Uterus (tissue), 4 donors: ENCODE results near the gene PKD1L1. TPM values are rescaled to one million over a fixed set of nuclear protein-coding genes. Genes with fewer than 3 reads are reported as not detected.

ENCODE experiments used
- DNase-seq, 2 donors: peaks; one replicate each; pipeline ENCODE4 v3.0.0-alpha.2; 2019 to 2020
- H3K27ac ChIP-seq, 2 donors: fragments of 200-600 bp; sonication (generic); 1 replicate in 1 of 2; 2 replicates in 1 of 2; pipeline ENCODE4 v1.5.1; 2016 to 2018
- H3K27me3 ChIP-seq, 2 donors: fragments of 200-600 bp; sonication (generic); one replicate each; pipeline ENCODE4 v1.5.1; 2018 to 2019; ENCODE audit warnings: control low read depth in 1 of 2
- H3K36me3 ChIP-seq, 2 donors: fragments of 200-600 bp; sonication (generic); one replicate each; pipeline ENCODE4 v1.5.1; 2019; ENCODE audit warnings: control low read depth in 1 of 2
- H3K4me1 ChIP-seq, 2 donors: fragments of 200-600 bp; sonication (generic); one replicate each; pipeline ENCODE4 v1.5.1; 2018 to 2019; ENCODE audit warnings: control low read depth in 1 of 2
- H3K4me3 ChIP-seq, 2 donors: fragments of 200-600 bp; sonication (generic); 1 replicate in 1 of 2; 2 replicates in 1 of 2; pipeline ENCODE4 v1.5.1; 2018 to 2019; ENCODE audit warnings: mild to moderate bottlenecking in 1 of 2
- H3K9me3 ChIP-seq, 2 donors: fragments of 200-600 bp; sonication (generic); one replicate each; pipeline ENCODE4 v1.5.1; 2019; ENCODE audit warnings: control low read depth in 1 of 2
- POLR2A ChIP-seq, 2 donors: fragments of 450-650 bp; IDR thresholded peaks; one replicate each; pipeline ENCODE4 v1.6.1; 2016; ENCODE audit warnings: antibody characterized with exemption in 2 of 2, mild to moderate bottlenecking in 1 of 2, moderate library complexity in 1 of 2
- intact Hi-C: fragments of 100-400 bp; cut with DNase I; formaldehyde crosslinking; loops from one replicate; pipeline ENCODE4 v1.15.1; 2023; ENCODE audit warnings: low total_unique reads
- total RNA-seq, 4 donors: library from RNA; depleted of rRNA in 3 of 4; stranded (reverse); fragments of >200 nt in 3 of 4; gene quantifications; one replicate each; pipeline versions ENCODE4 v1.1.0 to v1.2.4, GENCODE V29; 2014 to 2023
- TF ChIP-seq, protein P1 (sequence below), 4 experiments: fragments of 200-600 bp in 2 of 4; fragments of 450-650 bp in 2 of 4; sonication (generic) in 2 of 4; IDR thresholded peaks; one replicate each; pipeline ENCODE4 v1.5.1; 2016 to 2019; ENCODE audit warnings: antibody characterized with exemption in 4 of 4, mild to moderate bottlenecking in 2 of 4, moderate library complexity in 1 of 4
- donor health status: DM: yes; HTN: yes; CAD: no.

Gene PKD1L1
- total RNA-seq, 4 donors from 2014 or later, result under 0.01 to 3.8 (median 0.74) TPM

DNA sequence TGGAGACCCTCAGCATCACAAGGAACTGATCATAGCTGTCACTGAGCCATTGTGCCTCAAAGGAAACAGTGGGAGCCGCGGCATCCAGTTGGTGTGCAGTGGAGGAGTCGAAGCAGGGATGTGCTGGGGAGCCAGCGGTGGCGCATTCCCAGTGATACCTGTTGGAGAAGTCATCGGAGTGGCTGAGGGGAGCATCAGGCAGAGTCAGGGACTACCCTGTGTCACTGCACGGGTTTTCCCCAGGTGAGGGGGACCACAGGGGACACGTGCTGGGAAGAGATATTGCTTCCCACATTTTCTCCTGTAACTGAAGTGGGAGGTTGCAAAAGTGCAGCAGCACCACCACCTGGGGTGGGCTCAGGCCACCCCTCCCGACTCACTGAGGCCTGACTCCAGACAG is 57.7 kb downstream of the PKD1L1 start:
- DNase-seq, result no peak
- Histone ChIP-seq H3K4me1 (no peaks in the 10 kb centered on the region), H3K27ac (no peak overlapping the region), H3K4me3 (no peak overlapping the region), H3K9me3 (no peaks in the 10 kb centered on the region), H3K36me3 (no peaks in the 10 kb centered on the region), H3K27me3 (no peaks in the 10 kb centered on the region)
- TF ChIP-seq, protein P1, sequence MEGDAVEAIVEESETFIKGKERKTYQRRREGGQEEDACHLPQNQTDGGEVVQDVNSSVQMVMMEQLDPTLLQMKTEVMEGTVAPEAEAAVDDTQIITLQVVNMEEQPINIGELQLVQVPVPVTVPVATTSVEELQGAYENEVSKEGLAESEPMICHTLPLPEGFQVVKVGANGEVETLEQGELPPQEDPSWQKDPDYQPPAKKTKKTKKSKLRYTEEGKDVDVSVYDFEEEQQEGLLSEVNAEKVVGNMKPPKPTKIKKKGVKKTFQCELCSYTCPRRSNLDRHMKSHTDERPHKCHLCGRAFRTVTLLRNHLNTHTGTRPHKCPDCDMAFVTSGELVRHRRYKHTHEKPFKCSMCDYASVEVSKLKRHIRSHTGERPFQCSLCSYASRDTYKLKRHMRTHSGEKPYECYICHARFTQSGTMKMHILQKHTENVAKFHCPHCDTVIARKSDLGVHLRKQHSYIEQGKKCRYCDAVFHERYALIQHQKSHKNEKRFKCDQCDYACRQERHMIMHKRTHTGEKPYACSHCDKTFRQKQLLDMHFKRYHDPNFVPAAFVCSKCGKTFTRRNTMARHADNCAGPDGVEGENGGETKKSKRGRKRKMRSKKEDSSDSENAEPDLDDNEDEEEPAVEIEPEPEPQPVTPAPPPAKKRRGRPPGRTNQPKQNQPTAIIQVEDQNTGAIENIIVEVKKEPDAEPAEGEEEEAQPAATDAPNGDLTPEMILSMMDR (IDR thresholded peaks at IDR 0.05), result no peak
- no peak for TF ChIP-seq POLR2A (IDR thresholded peaks at IDR 0.05)
- intact Hi-C loops, result no loop called here

DNA sequence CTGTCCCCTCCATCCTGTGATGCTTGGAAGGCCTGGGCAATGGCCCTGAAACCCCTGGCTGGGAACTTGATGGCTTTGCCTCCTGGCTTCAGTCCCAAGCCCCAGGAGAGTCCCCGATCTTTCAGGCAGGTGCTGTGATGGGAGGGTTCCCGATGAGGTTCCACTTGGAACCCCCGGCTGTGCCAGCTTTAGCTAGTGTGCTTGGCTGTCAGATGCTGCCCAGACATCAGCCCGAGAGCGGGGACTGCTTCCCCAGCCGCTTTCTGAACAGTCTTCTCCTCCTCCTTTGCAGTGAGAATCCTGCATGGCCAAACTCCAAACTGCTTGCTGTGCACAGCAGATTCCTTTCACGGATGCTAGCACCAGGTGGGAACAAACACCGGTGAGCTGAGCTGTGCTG is 58.1 kb downstream of the PKD1L1 start:
- DNase-seq, result no peak
- Histone ChIP-seq H3K4me3 (no peak overlapping the region), H3K27ac (no peak overlapping the region), H3K27me3 (no peaks in the 10 kb centered on the region), H3K36me3 (no peaks in the 10 kb centered on the region), H3K9me3 (no peaks in the 10 kb centered on the region), H3K4me1 (no peaks in the 10 kb centered on the region)
- TF ChIP-seq POLR2A (IDR thresholded peaks at IDR 0.05), result no peak
- TF ChIP-seq, protein P1 (IDR thresholded peaks at IDR 0.05), result no peak
- intact Hi-C loops, result no loop called here

DNA sequence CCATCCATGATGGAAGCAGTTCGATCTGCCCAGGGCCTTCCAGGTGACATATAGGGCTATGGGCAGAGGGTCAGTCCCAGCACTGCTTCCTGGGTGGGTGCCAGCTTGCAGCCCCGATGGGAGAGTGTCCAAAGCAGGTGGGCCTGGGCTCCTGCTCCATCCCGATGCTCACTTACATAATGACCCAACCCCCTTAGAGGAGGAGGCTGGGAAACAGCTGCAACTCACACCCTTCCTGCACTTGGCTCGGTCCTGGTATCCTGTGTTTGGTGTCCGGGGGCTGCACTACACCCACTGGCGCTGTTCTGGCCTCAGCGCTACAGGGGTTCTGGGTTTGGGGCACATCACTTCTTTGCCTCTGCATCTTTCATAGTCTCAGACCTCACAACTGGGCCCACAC is 58.5 kb downstream of the PKD1L1 start:
- Histone ChIP-seq H3K36me3 (no peaks in the 10 kb centered on the region), H3K4me1 (no peaks in the 10 kb centered on the region), H3K9me3 (no peaks in the 10 kb centered on the region), H3K4me3 (no peak overlapping the region), H3K27ac (no peak overlapping the region), H3K27me3 (no peaks in the 10 kb centered on the region)
- no peak for TF ChIP-seq POLR2A (IDR thresholded peaks at IDR 0.05)
- TF ChIP-seq, protein P1 (IDR thresholded peaks at IDR 0.05), result no peak
- DNase-seq, result no peak
- intact Hi-C loops, result no loop called here

DNA sequence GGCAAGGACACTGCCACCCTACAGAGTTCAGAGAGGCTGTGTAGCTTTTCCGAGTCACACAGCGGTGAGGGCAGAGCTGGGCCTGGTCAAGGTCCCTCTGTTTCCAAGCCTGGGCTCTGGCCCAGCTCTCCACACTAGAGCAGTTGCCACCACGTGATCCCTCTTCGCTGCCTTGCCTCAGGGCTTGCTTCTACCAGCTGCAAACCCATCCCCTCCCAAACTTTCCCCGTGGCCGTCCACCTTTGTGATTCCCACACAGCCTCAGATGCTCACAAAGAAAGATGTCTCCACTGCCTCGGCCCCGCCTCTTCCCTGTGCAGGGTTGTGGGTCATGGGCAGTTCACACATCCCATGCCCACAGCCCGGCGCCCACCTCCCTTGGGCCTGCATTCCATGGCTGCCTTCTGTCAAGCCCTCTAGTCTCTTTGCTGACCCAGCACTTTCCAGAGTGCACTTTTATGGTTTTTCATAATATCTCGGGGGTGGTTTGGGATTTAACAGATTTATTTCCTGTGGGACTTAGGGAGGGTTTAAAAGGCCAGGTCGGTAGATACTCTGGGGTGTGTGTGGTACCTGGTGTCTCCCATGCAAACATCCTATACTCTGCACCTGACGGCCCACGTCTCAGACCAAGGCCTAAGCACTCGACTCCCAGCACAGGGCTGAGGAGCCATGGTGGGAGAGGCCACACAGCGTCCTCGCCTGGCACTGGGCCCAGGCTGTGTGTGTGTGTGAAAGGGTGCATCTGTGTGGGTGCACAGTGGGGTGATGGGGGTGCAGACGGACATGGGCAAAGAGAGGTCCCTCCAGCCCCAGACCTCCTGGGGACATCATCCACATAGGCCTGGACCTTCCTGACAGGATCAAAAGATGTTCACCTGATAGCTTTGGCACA is 59.6 kb downstream of the PKD1L1 start:
- no peaks in the 10 kb centered on the region for H3K4me1 ChIP-seq
- H3K27me3 ChIP-seq, result no peaks in the 10 kb centered on the region
- no peaks in the 10 kb centered on the region for H3K9me3 ChIP-seq

More for the DNA sequence above, 59.6 kb downstream of the PKD1L1 start:
- no peak for TF ChIP-seq POLR2A (IDR thresholded peaks at IDR 0.05)
- TF ChIP-seq, protein P1 (IDR thresholded peaks at IDR 0.05), result no peak
- intact Hi-C loops, result no loop called here
- Histone ChIP-seq H3K27ac (no peak overlapping the region), H3K36me3 (no peaks in the 10 kb centered on the region), H3K4me3 (no peak overlapping the region)
- DNase-seq, result no peak
